AML-193 (cell line): ENCODE measurements around the gene SLC6A15.

Experiments
- DNase-seq, 2 experiments: peaks; one replicate each; lab custom pipeline; 2025; lab: John Stamatoyannopoulos, UW

SLC6A15 gene

GRCh38 chr12:84912198-84913128, at the start of gene SLC6A15:
SLC6A15 (minus strand) TSS chr12:84912799; CDS start chr12:84892120, 20,679 bp downstream.
- DNase-seq = no peak

- DNase-seq = no peak
Observed at GRCh38 chr12:84960918-84961317, 48.3 kb upstream of the SLC6A15 start.

GRCh38 chr12:84955298-84955697, 42.7 kb upstream of the SLC6A15 start:
- no peak for DNase-seq

- no peak for DNase-seq
Observed at GRCh38 chr12:84954415-84954814, 41.8 kb upstream of the SLC6A15 start.

GRCh38 chr12:84950971-84951546, 38.5 kb upstream of the SLC6A15 start:
- no peak for DNase-seq

- no peak for DNase-seq
Observed at GRCh38 chr12:84946753-84947152, 34.2 kb upstream of the SLC6A15 start.

- DNase-seq = no peak
Observed at GRCh38 chr12:84937415-84937814, 24.8 kb upstream of the SLC6A15 start.

GRCh38 chr12:84929501-84929900, 16.9 kb upstream of the SLC6A15 start:
- DNase-seq = no peak

- no peak for DNase-seq
Observed at GRCh38 chr12:84924981-84925380, 12.4 kb upstream of the SLC6A15 start.

- DNase-seq = no peak
Observed at GRCh38 chr12:84922693-84923092, 10.1 kb upstream of the SLC6A15 start.

- no peak for DNase-seq
Observed at GRCh38 chr12:84920331-84920730, 7.7 kb upstream of the SLC6A15 start.

- no peak for DNase-seq
Observed at GRCh38 chr12:84919271-84919670, 6.7 kb upstream of the SLC6A15 start.

GRCh38 chr12:84913129-84913515, 523 bp upstream of the SLC6A15 start:
- DNase-seq = no peak

- DNase-seq = no peak
Observed at GRCh38 chr12:84911271-84912197, 1.1 kb downstream of the SLC6A15 start.

- no peak for DNase-seq
Observed at GRCh38 chr12:84910549-84911241, 1.9 kb downstream of the SLC6A15 start.

GRCh38 chr12:84904051-84904450, 8.5 kb downstream of the SLC6A15 start:
- no peak for DNase-seq

- no peak for DNase-seq
Observed at GRCh38 chr12:84891106-84891838, 21.3 kb downstream of the SLC6A15 start.

- no peak for DNase-seq
Observed at GRCh38 chr12:84889818-84890217, 22.8 kb downstream of the SLC6A15 start.

- no peak for DNase-seq
Observed at GRCh38 chr12:84888861-84889260, 23.7 kb downstream of the SLC6A15 start.

- DNase-seq = no peak
Observed at GRCh38 chr12:84877340-84877739, 35.3 kb downstream of the SLC6A15 start.

- DNase-seq = no peak
Observed at GRCh38 chr12:84875241-84875640, 37.4 kb downstream of the SLC6A15 start.
